GM21526 (cell line): Measurements from ENCODE around the gene SFXN5.
A peak's percentile ranks its signal among the peaks of the same experiment; 100 is the strongest.

Source experiments
- ATAC-seq: cut with Tn5 transposase; IDR thresholded peaks from one replicate; pipeline ENCODE4 v1.9.1; 2021; ENCODE audit warnings: moderate library complexity; ENCODE audit not compliant: unreplicated experiment, low FRiP score

Gene SFXN5

DNA sequence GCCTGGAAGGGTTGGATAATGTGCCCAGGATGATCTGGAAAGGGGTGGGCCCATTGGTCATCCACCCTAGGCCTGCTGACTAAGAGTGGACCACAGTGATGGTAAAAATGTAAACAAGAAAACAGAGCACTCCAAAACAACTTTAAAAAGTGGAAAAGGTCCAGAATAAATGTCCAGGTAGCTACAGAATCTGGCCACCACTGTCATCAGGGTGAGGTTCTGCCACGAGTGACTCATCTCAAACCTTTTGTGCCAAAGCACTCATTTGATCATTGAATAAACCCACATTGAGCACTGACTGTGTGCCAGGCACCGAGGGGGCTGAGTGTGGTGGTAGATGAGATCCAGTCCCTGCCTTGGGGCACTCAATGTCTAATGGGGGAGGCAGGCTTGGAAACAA, 89.3 kb downstream of the SFXN5 start:
- no peak for ATAC-seq

GRCh38 chr2:72981536-72981935, 90.0 kb downstream of the SFXN5 start:
- no peak for ATAC-seq

DNA sequence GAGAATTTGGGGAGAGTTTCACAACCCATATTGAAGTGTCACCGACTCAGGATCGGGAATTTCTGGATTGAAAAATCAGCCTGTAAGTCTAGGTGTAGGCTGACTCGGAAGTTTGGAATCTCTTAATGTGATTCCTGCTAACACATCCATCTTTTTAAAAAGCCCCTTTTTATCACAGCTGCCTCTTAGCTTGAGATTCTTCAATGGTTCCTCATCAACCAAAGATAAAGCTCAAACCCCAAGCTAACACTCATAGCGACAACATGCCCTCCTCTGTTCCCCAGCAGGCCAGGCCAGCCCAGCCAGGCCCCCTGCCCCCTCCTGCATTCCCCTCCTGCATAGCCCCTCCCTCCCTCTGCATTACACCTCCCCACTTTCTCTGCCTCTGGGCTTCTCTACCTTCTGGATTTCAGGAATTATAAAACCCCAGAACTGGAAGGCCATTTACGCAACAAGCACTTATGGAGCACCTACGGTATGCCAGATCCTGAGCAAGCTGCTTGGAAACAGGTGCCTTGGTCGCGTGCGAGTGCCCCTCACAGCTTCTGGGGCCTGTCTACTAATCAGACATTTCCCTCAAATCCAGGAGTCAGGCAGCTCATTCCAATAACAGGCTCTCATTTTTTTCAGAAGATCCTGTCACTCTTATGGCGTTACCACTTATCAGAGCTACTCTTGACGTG, 90.8 kb downstream of the SFXN5 start:
- ATAC-seq: no peak

- no peak for ATAC-seq
These were observed 91.6 kb downstream of the SFXN5 start for GRCh38 chr2:72979896-72980295.

GRCh38 chr2:72975017-72975416, 96.5 kb downstream of the SFXN5 start:
- ATAC-seq: no peak

DNA sequence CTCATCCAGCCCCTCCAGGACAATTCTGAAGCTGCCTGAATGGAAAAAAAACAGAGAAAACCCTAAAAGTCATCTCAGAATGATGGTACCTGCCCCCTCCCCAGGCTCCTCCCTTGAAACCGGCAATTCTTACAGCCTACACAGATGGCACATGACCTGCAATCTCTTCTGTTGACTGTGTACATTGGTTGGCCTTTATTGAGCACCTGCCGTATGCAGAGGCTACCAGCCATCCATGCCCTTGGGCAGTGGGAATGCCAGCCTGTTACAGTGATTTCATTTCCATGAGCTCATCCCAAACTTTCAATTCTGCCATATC, 97.1 kb downstream of the SFXN5 start:
- ATAC-seq: no peak

GRCh38 chr2:72973566-72974435, 97.7 kb downstream of the SFXN5 start:
- peak; percentile 72 for ATAC-seq

- ATAC-seq: no peak
These were observed 98.4 kb downstream of the SFXN5 start for GRCh38 chr2:72973137-72973535.

- ATAC-seq: no peak
These were observed 99.0 kb downstream of the SFXN5 start for GRCh38 chr2:72972352-72973136.

- no peak for ATAC-seq
These were observed 100.5 kb downstream of the SFXN5 start for GRCh38 chr2:72971036-72971435.

- no peak for ATAC-seq
These were observed 101.8 kb downstream of the SFXN5 start for GRCh38 chr2:72969706-72970105.

GRCh38 chr2:72968286-72968685, 103.2 kb downstream of the SFXN5 start:
- no peak for ATAC-seq

- no peak for ATAC-seq
These were observed 105.6 kb downstream of the SFXN5 start for GRCh38 chr2:72965770-72966450.

DNA sequence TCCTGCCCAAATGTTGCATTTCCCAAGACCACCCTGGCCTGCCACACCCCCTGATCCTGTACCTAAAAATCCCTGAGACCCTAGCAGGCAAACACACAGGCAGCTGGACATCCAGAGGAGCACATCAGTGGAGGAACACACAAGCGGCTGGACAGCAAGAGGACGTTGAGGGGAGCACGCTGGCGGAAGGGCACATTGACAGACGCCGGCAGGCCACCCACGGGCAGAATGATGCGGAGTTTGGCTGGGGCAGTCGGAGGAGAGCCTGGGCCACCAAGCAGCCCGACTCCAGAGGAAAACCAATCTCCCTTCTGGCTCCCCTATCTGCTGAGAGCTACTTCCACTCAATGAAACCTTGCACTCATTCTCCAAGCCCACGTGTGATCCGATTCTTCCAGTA, 106.5 kb downstream of the SFXN5 start:
- no peak for ATAC-seq

DNA sequence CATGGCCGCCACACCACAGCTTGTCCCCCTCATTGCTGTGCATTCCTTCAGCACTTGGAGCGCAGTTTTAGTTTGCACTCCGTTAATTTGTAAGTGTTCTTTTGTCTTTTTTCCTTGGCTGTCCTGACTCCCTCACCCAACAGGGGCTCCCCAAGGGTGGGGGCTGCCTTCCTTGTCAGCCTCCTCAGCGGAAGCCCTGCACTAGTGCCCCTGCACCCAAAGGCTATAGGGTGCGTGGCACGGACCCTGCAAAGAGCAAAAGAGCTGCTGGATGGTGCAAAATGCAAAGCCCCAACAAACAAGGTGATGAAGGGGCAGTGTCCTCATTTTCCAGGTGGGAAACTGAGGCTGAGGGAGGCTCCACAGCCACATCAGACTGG, 107.4 kb downstream of the SFXN5 start:
- ATAC-seq: no peak

DNA sequence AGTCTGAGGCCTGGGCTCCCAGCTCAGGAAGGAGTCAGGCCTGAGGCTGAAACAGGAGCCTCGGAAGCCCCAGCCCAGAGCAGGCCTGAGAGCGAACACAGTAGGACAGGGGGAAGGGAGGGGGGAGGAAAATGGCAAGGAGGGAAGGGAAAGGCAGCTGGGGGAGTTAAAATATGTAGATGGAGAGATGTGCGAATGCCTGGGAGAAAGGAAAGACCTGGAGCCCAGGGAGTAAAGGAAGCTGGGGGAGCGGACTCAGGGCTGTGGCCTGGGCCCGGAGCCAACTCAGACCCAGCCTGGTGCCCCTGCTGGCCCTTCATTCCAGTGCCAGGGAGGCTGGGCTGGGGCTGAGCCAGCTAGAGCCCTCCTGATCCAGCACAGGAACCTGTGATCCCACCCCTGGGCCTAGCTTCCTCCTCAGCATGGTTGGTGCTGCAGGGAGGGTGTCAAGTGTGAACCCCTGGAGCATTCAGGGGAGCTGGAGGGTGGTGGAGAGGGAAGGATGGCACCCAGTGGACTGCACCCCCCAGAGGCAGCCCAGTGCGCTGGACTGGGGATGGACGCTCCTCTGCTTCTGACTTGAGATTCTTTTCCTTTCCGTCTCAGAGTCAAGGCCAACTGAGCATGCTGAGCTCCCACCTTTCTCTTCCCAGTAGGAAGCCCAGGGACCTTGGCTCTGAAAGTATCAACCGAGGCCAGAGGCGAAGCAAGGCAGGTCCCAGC, 107.9 kb downstream of the SFXN5 start:
- no peak for ATAC-seq

- ATAC-seq: no peak
These were observed 108.6 kb downstream of the SFXN5 start for GRCh38 chr2:72962911-72963310.

DNA sequence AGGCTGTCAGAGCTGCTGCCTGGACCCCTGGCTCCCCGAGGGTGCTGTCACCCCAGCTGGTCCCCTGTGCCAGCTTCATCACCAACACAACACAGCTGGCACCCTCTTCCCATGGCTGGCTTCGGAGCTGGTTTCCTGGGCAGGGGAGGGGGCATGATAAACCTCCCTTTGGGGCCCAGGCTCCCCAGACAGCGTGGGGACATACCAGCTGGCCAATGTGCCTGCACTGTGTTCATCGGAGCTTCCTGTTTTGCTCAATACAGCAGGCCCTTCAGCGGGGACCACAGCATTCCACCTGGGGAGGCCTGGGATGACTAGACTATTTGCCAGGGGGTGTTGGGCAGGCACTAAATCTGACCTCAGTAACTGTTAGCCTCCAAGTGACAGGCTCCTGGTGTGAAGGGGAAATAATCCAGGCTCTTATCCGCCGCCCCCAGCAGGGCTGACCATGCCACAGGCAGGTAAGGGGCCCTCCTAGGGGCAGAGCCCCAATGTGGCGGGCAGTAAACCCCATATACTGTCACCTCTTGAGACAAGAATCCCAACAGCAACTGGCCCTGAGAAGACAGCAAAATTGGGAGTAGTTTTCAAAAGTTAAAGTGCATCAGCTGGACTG, 109.6 kb downstream of the SFXN5 start:
- no peak for ATAC-seq

GRCh38 chr2:72961036-72961720, 110.3 kb downstream of the SFXN5 start:
- no peak for ATAC-seq
